Calu3 (cell line): ENCODE measurements around the gene SWI5. TPM values are rescaled to one million over a fixed set of nuclear protein-coding genes. Genes with fewer than 3 reads are reported as not detected.

ENCODE experiments used
- BruUV-seq: library from RNA; stranded (reverse); fragments of 400-500 nt; replicated peaks from 2 replicates; lab custom pipeline; 2021; lab: Mats Ljungman, UMichigan
- CTCF ChIA-PET: fragments of 300-600 bp; sonication (Branson Sonifier 250); formaldehyde crosslinking; loops from one replicate; lab custom pipeline; 2022; ENCODE audit warnings: antibody characterized with exemption; lab: Charles Lee
- DNase-seq: peaks from one replicate; pipeline ENCODE4 v3.0.0; 2022
- H3K27ac Mint-ChIP-seq: one replicate; pipeline ENCODE4 v1.8.0; 2022; ENCODE audit warnings: mixed read lengths; ENCODE audit not compliant: unreplicated experiment
- H3K27me3 Mint-ChIP-seq: one replicate; pipeline ENCODE4 v1.8.0; 2022; ENCODE audit warnings: mixed read lengths; ENCODE audit not compliant: unreplicated experiment
- H3K36me3 Mint-ChIP-seq: one replicate; pipeline ENCODE4 v1.8.0; 2022; ENCODE audit warnings: mild to moderate bottlenecking, moderate library complexity, mixed read lengths; ENCODE audit not compliant: insufficient read depth, unreplicated experiment
- H3K4me1 Mint-ChIP-seq: one replicate; pipeline ENCODE4 v1.8.0; 2022; ENCODE audit warnings: mild to moderate bottlenecking, low read depth, mixed read lengths; ENCODE audit not compliant: unreplicated experiment
- H3K4me3 Mint-ChIP-seq: one replicate; pipeline ENCODE4 v1.8.0; 2022; ENCODE audit warnings: mild to moderate bottlenecking, low read depth, moderate library complexity, mixed read lengths; ENCODE audit not compliant: unreplicated experiment
- H3K9me3 Mint-ChIP-seq: one replicate; pipeline ENCODE4 v1.8.0; 2022; ENCODE audit warnings: low read depth, mixed read lengths; ENCODE audit not compliant: unreplicated experiment
- intact Hi-C: fragments of 100-400 bp; cut with micrococcal nuclease; formaldehyde crosslinking; loops from one replicate; pipeline ENCODE4 v1.10.0; 2022; ENCODE audit not compliant: unreplicated experiment
- total RNA-seq: library from RNA; stranded (reverse); gene quantifications from 2 replicates; pipeline ENCODE4 v1.2.3, GENCODE V29; 2022
- TF ChIP-seq, protein P1 (sequence below): fragments of 200-600 bp; IDR thresholded peaks from one replicate; pipeline ENCODE4 v1.8.0; 2022; ENCODE audit warnings: antibody characterized with exemption; ENCODE audit not compliant: unreplicated experiment

The SWI5 gene
- total RNA-seq, 1 experiment from 2014 or later: 9.6 TPM

DNA sequence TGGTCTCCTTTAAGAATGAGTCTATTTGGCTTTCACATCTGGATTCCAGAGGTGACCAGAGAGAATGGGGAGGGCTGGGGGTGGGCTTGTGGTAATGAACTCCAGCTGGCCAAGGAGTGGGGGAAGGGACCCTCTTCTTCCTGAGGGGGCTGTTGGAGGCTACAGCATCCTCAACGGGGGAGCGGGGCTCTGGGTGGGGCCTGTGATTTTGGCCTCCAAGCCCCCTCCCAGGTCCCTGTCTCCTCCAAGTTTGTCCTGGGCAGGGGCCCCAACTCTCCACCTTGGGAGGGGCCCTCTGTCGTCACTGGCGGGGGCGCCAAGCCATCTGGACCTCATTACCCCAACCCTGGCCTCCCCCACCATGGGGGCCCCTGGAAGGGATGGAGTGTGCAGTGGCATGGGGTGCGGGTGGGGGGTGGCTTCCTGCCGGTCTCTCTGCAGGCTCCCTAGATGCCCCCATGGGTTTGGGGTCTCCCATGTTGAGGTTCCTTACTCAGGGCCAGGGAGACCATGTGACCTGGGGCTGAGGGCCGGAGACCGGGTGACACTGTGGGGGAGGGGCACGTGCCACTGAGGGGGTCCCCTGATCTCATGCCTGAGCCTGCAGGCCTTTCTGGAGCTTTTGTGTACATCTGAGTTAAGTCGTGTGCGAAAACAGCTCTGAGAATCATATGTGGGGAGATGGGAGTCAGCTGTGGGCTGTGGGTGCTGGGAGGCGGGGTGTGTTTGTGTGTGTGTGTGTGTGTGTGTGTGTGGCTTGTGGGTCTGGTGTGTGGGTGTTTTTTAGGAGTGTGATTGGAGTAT, 32.7 kb upstream of the SWI5 start:
- TF ChIP-seq, protein P1, sequence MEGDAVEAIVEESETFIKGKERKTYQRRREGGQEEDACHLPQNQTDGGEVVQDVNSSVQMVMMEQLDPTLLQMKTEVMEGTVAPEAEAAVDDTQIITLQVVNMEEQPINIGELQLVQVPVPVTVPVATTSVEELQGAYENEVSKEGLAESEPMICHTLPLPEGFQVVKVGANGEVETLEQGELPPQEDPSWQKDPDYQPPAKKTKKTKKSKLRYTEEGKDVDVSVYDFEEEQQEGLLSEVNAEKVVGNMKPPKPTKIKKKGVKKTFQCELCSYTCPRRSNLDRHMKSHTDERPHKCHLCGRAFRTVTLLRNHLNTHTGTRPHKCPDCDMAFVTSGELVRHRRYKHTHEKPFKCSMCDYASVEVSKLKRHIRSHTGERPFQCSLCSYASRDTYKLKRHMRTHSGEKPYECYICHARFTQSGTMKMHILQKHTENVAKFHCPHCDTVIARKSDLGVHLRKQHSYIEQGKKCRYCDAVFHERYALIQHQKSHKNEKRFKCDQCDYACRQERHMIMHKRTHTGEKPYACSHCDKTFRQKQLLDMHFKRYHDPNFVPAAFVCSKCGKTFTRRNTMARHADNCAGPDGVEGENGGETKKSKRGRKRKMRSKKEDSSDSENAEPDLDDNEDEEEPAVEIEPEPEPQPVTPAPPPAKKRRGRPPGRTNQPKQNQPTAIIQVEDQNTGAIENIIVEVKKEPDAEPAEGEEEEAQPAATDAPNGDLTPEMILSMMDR: no peak
- no peaks in the 10 kb centered on the region for H3K4me1 Mint-ChIP-seq
- no peak overlapping the region for H3K27ac Mint-ChIP-seq
- DNase-seq: no peak
- CTCF ChIA-PET: no interaction called here
- no peaks in the 10 kb centered on the region for H3K9me3 Mint-ChIP-seq
- intact Hi-C loops: no loop called here
- peaks cover 10% of the 10 kb centered on the region for H3K36me3 Mint-ChIP-seq
- no TSS peak for BruUV-seq
- no peak overlapping the region for H3K4me3 Mint-ChIP-seq
- no peaks in the 10 kb centered on the region for H3K27me3 Mint-ChIP-seq

DNA sequence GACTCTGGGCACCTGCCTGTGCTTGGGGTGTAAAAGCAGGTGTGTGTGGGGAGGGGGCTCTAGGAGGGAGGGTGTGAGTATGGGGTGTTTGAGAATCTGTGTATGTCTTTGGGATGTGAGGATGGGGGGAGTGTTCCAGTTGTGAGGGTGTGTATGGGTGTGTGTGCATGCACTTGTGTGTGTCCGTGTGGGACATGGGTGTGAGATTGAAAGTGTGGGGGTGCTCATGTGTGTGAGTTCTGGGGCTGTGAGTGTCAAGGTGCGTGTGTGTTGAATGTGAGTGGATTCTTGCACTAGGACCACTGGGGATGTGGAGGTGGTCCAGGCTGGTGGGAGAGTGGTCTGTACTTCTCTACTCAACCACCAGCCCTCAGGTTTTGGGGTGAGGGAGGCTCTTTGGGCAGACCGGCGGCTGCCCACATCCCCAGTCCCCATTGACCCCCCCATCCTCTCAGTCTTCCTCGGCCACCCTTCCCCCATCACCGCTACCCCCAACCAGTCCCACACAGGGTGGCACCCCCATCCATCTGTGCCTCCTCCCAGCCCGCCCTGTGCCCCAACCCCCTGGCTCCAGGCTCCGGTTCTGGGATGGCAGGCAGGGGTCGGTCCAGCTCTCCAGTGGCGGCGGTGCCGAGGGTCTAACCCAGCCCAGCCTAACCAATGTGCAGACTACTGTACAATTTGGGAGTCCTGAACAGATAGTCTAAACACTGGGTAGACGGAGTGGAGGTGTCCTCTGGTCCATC, 31.8 kb upstream of the SWI5 start:
- Mint-ChIP-seq H3K27ac (no peak overlapping the region), H3K4me3 (no peak overlapping the region), H3K27me3 (no peaks in the 10 kb centered on the region), H3K36me3 (peaks cover 17% of the 10 kb centered on the region), H3K9me3 (no peaks in the 10 kb centered on the region), H3K4me1 (no peaks in the 10 kb centered on the region)
- no TSS peak for BruUV-seq
- intact Hi-C loops: no loop called here
- DNase-seq: no peak
- CTCF ChIA-PET: no interaction called here
- TF ChIP-seq, protein P1: no peak

DNA sequence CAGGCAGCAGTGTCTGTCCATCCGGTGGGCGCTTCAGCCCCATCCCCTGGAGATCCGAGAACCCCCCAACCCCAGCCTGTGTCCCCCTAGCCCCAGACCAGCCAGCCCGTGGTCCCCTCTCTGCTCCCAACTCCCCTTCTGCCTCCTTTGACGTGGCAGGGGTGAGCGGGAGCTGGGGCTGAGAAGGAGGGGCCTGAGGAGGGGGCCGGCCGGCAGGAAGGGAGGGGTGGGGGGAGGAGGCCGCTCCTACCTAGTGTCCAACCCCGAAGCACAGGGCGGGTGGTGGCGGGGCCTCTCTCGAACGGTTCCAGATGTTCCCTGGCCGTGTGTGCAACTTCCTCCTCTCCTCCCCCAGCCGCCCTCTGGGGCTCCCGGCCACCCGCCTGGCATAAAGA, 31.2 kb upstream of the SWI5 start:
- intact Hi-C loops: no loop called here
- Mint-ChIP-seq H3K27ac (no peak overlapping the region), H3K36me3 (peaks cover 20% of the 10 kb centered on the region), H3K4me3 (no peak overlapping the region), H3K9me3 (no peaks in the 10 kb centered on the region), H3K4me1 (no peaks in the 10 kb centered on the region), H3K27me3 (no peaks in the 10 kb centered on the region)
- BruUV-seq: no TSS peak
- CTCF ChIA-PET: no interaction called here
- no peak for DNase-seq
- TF ChIP-seq, protein P1: no peak

DNA sequence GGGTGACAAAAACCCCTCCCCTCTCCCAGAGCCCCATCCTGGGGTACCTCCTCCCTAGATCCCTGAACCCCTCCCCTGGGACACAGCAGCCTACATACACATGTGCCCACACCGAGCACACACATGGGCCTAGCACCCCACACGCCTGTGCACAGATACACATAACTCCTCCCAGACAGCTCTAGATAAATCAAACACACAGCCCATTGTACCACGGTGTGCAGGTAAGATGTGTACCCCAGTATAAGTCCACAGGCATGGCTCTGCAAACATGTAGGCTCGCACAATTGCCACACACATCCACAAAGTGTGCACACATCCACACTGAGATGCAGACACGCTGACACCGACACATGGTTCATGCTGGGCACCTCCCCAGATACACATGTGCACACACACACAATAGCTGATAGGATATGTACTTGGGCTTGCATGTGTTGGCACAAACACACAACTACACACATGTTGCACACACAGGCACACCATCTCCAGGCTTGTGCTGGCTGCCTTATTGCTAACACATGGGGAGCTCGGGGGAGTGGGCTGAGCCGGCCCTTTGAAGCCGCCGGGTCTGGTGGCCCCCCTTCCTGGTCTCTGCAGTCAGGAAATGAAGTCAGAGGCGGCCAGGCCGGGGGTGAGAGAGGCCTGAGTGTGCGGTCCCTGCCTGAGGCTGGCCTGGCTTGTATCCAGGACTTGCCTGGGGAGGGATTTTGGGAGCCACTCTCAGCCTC, 30.5 kb upstream of the SWI5 start:
- H3K27me3 Mint-ChIP-seq: no peaks in the 10 kb centered on the region

More for the DNA sequence above, 30.5 kb upstream of the SWI5 start:
- Mint-ChIP-seq H3K4me3 (no peak overlapping the region), H3K4me1 (no peaks in the 10 kb centered on the region), H3K36me3 (peaks cover 21% of the 10 kb centered on the region), H3K9me3 (no peaks in the 10 kb centered on the region), H3K27ac (no peak overlapping the region)
- DNase-seq: no peak
- BruUV-seq: no TSS peak
- TF ChIP-seq, protein P1: no peak
- CTCF ChIA-PET: no interaction called here
- intact Hi-C loops: no loop called here
